ENCODE measurements around the gene CAPN5.

GRCh38 chr11:77064648-77065217, 2.0 kb upstream of the CAPN5 start:
- TF ChIP-seq CTCF (IDR thresholded peaks at IDR 0.05) = no peak
- TF ChIP-seq POLR2A (IDR thresholded peaks at IDR 0.05) = no peak
